ENCODE data around the gene B4GALNT1.
"Not testable (repeated sequence)": the region's sequence is repeated elsewhere in the genome, so short reads cannot be mapped to it uniquely, and the experiment has no call there.

DNA sequence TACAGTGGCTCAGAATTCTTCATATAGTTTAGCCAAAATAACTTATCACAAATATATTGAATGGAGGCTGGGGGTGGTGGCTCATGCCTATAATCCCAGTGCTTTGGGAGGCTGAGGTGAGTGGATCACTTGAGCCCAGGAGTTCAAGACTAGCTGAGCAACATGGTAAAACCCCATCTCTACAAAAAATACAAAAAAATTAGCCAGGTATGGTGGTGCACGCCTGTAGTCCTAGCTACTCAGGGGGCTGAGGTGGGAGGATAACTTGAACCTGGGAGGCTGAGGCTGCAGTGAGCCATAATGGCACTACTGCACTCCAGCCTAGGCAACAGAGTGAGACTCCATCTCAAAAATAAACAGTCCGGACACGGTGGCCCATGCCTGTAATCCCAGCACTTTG, 38.8 kb upstream of the B4GALNT1 start:
- TF ChIP-seq, protein P1, sequence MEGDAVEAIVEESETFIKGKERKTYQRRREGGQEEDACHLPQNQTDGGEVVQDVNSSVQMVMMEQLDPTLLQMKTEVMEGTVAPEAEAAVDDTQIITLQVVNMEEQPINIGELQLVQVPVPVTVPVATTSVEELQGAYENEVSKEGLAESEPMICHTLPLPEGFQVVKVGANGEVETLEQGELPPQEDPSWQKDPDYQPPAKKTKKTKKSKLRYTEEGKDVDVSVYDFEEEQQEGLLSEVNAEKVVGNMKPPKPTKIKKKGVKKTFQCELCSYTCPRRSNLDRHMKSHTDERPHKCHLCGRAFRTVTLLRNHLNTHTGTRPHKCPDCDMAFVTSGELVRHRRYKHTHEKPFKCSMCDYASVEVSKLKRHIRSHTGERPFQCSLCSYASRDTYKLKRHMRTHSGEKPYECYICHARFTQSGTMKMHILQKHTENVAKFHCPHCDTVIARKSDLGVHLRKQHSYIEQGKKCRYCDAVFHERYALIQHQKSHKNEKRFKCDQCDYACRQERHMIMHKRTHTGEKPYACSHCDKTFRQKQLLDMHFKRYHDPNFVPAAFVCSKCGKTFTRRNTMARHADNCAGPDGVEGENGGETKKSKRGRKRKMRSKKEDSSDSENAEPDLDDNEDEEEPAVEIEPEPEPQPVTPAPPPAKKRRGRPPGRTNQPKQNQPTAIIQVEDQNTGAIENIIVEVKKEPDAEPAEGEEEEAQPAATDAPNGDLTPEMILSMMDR (IDR thresholded peaks at IDR 0.05), result not testable (repeated sequence)
- not testable (repeated sequence) for TF ChIP-seq POLR2A (IDR thresholded peaks at IDR 0.05)
